ENCODE measurements around the gene BTBD19. TPM values are rescaled to one million over a fixed set of nuclear protein-coding genes. Genes with fewer than 3 reads are reported as not detected.

The BTBD19 gene
- polyA plus RNA-seq, 1 experiment: 7.3 TPM

DNA sequence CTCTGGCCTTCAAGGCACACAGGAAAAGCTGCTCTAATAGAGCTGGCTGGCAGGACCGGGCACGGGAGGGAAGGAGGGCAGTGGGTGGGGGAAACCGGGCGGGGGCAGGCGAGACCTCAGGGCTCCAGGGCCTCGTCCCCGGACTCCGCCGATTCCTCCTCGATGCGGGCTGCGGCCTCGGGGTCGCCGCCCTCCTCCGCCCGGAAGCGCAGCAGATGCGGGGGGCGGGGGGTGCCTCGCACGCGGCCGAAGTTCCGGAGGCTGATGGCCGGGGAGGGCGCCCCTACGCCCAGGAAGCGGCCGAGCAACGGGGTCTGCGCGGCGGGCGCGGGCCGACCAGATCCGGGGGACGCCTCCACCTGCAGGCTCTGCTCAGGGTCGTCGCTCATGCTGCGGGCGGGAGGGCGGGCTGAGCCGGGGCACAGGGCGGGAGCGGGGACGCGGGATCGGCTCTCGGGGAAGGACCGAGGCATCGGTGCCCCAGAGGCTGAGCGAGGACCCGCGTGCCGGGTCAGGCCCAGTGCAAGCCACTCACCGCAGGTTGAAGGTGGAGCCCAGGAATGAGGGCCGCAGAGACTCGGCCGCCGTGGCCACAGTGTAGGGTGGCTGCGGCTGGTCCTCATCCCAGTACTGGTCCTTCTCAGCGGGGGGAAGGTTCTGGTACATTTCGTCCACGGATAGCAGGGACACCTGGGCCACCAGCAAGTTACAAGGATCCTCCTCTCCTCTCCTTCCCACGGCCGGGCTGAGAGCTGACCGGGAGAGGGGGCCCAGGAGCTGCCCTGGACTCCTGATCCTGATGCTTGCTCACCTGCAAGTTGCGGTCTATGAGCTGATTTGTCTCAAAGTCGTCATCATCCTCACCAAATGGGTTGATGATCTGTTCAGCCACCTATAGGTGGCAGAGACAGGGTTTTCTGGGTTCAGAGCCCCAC, 24.0 kb upstream of the BTBD19 start:
- H3K4me3 ChIP-seq (ENCODE audit: low read depth, low read length): peak overlapping the region; percentile 41
- DNase-seq (ENCODE audit: low read depth, low spot score): no peak
- no peak overlapping the region for H3K27ac ChIP-seq (ENCODE audit: low read depth, low read length)
- H3K9me3 ChIP-seq (ENCODE audit: control insufficient read depth, insufficient read depth, low read length): no peaks in the 10 kb centered on the region; the same call in 1 of the 2 replicates
- peaks cover 2% of the 10 kb centered on the region for H3K27me3 ChIP-seq (ENCODE audit: control insufficient read depth, insufficient read depth, low read length)
- POLR2A ChIA-PET: interaction anchor here (0.6 to 2.3 kb wide), 4 partner anchors 9 to 60 kb away, joined by 4 to 9 read pairs (median 6); partner anchors contain the start of genes PLK3 and RPS8
- CTCF ChIA-PET: interaction anchor here (0.6 to 2.2 kb wide), 8 partner anchors 9 to 70 kb away, joined by 3 to 10 read pairs (median 4); partner anchors contain the start of genes BTBD19 and RNU5D-1
- TF ChIP-seq, protein P1, sequence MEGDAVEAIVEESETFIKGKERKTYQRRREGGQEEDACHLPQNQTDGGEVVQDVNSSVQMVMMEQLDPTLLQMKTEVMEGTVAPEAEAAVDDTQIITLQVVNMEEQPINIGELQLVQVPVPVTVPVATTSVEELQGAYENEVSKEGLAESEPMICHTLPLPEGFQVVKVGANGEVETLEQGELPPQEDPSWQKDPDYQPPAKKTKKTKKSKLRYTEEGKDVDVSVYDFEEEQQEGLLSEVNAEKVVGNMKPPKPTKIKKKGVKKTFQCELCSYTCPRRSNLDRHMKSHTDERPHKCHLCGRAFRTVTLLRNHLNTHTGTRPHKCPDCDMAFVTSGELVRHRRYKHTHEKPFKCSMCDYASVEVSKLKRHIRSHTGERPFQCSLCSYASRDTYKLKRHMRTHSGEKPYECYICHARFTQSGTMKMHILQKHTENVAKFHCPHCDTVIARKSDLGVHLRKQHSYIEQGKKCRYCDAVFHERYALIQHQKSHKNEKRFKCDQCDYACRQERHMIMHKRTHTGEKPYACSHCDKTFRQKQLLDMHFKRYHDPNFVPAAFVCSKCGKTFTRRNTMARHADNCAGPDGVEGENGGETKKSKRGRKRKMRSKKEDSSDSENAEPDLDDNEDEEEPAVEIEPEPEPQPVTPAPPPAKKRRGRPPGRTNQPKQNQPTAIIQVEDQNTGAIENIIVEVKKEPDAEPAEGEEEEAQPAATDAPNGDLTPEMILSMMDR (IDR thresholded peaks at IDR 0.05; ENCODE audit: low read depth, low read length): no peak

DNA sequence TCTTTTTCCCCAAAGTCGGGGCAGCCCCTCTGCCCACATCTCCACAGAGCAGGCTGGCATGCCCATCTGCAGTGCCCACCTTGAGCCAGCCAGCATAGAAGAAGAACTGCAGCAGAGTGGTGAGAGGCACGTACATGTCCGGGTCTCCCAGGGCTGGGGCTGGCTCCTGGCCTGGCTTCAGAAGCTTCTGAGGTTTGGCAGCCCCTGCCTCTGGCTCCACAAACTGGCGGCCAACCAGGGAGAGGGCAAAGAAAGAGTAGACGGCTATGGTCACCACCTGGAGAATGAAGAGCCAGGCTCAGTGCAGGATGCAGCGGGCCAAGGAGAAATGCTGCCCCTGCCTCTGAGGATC, 23.3 kb upstream of the BTBD19 start:
- ChIA-PET CTCF (interaction anchor here (0.6 to 2.2 kb wide), 9 partner anchors 7 to 56 kb away, joined by 3 to 10 read pairs (median 4); partner anchors contain the start of genes BTBD19, PLK3 and RNU5D-1), POLR2A (interaction anchor here (1.8 to 2.3 kb wide), 2 partner anchors 9 to 34 kb away, joined by 7 to 9 read pairs; partner anchors contain the start of gene RPS8)
- Histone ChIP-seq H3K27me3 (ENCODE audit: control insufficient read depth, insufficient read depth, low read length) (peaks cover 2% of the 10 kb centered on the region), H3K27ac (ENCODE audit: low read depth, low read length) (no peak overlapping the region), H3K4me3 (ENCODE audit: low read depth, low read length) (no peak overlapping the region), H3K9me3 (ENCODE audit: control insufficient read depth, insufficient read depth, low read length) (no peaks in the 10 kb centered on the region; the same call in 1 of the 2 replicates)
- TF ChIP-seq, protein P1 (IDR thresholded peaks at IDR 0.05; ENCODE audit: low read depth, low read length): no peak
- DNase-seq (ENCODE audit: low read depth, low spot score): no peak

DNA sequence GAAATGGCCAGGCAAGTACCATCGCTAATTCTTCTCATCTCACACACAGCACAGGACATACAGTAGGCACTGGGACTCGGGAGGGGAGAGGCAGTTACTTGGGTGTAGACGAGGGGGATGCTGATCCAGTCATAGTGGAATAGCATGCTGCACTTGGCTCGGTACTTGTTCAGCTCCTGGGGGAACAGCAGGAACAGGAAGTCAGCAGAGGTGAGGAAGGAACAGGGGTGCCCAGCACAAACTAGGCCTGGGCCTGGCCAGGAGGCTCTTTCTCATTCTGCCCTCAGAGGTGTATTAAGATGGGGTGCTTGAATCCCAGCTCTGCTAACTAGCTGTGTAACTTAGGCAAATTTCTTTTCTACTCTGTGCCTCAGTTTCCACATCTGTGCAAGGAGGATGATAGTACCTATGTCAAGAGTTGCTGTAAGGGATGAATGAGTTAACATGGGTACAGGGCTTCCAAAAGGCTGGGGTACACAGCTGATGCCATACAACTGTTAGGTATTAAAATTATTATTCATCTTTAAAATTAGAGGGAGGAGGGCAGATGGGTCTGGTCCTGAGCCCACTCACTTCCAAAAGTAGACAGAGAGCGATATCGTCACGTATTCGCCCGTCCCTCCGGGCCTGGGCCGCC, 22.7 kb upstream of the BTBD19 start:
- ChIA-PET POLR2A (interaction anchor here (1.8 to 2.3 kb wide), 2 partner anchors 10 to 34 kb away, joined by 7 to 9 read pairs; partner anchors contain the start of gene RPS8), CTCF (interaction anchor here (0.7 to 1.9 kb wide), 6 partner anchors 8 to 23 kb away, joined by 3 to 6 read pairs (median 4); partner anchors contain the start of genes BTBD19 and PLK3)
- TF ChIP-seq, protein P1 (IDR thresholded peaks at IDR 0.05; ENCODE audit: low read depth, low read length): no peak
- Histone ChIP-seq H3K4me3 (ENCODE audit: low read depth, low read length) (peak overlapping the region; percentile 50), H3K27ac (ENCODE audit: low read depth, low read length) (no peak overlapping the region), H3K9me3 (ENCODE audit: control insufficient read depth, insufficient read depth, low read length) (no peaks in the 10 kb centered on the region; the same call in 1 of the 2 replicates), H3K27me3 (ENCODE audit: control insufficient read depth, insufficient read depth, low read length) (peaks cover 2% of the 10 kb centered on the region)
- DNase-seq (ENCODE audit: low read depth, low spot score): no peak

DNA sequence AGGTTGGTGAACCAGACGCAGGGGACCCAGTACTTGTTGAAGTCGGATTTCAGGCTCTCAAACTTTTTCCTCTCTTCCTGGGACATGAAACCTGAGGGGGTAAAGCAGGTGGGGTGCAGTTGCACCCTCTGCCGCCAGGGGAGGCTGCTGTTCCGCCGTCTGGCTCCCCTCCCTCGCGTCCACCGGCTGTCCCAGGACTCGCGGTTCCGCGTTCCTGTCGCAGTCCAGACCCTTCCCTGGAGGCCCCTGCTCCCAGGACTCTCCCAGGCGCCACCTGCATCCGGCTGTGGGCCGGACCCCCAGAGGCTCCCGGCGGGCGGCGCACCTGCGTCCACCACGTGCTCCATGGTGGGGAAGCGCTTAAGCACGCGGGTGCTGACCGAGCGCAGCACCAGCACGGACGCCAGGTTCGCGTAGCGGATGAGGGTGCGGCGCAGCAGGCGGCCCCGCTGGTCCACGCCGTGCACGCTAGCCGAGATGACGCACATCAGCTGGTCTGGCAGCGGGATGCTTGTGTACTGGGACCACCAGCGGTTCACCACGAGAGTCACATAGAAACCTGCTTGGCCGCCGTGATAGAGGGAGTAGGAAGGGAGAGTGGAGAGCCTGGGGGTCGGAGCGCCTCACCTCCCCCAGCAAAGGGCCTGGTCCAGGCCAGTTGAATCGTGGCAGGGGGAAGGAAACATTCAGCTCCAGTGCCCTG, 22.0 kb upstream of the BTBD19 start:
- peaks cover 2% of the 10 kb centered on the region for H3K27me3 ChIP-seq (ENCODE audit: control insufficient read depth, insufficient read depth, low read length)
- H3K9me3 ChIP-seq (ENCODE audit: control insufficient read depth, insufficient read depth, low read length): no peaks in the 10 kb centered on the region; the same call in 1 of the 2 replicates
- no peak for DNase-seq (ENCODE audit: low read depth, low spot score)
- H3K27ac ChIP-seq (ENCODE audit: low read depth, low read length): no peak overlapping the region
- POLR2A ChIA-PET: interaction anchor here (0.6 to 1.2 kb wide), 3 partner anchors 11 to 56 kb away, joined by 4 to 12 read pairs (median 11); partner anchors contain the start of gene RPS8
- H3K4me3 ChIP-seq (ENCODE audit: low read depth, low read length): peak overlapping the region; percentile 50
- TF ChIP-seq, protein P1 (IDR thresholded peaks at IDR 0.05; ENCODE audit: low read depth, low read length): peak; percentile 96
- CTCF ChIA-PET: interaction anchor here (0.6 to 1.9 kb wide), 11 partner anchors 9 to 703 kb away, joined by 3 to 12 read pairs (median 4); partner anchors contain the start of genes BTBD19 and PLK3
